Ovary (tissue), 3 donors: ENCODE results near the gene ATP7B.

Experiments
- EP300 ChIP-seq: sonication (generic); formaldehyde crosslinking; IDR thresholded peaks from one replicate; pipeline ENCODE4 v1.6.1; 2017; ENCODE audit warnings: antibody characterized with exemption
- TF ChIP-seq, protein P1 (sequence below), 3 donors: fragments of 450-650 bp in 2 of 3; fragments of 200-600 bp in 1 of 3; IDR thresholded peaks; one replicate each; pipeline versions ENCODE4 v1.5.1 to v1.8.0; 2016 to 2022; ENCODE audit warnings: antibody characterized with exemption in 3 of 3, mild to moderate bottlenecking in 1 of 3
- donor health status: DM: no; HTN: no; CAD: no.

DNA sequence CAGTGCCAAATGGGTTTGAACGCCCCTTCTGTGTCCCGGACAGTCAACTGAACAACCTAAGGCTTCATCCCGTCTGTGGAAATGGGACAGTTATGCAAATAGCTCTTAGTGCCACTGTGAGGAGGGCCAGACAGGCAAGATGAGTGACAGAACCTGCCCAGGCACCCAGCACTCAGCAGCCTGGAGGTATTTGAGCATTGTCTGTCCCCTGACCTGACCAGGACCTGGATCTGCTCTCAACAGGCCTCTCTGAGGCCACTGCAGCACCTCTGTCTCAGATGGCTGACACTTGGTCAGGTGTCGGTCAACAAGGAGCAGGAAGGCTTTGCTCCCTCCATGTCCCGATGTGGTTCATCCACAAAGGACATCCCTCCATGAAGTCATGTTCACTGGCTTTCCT lies 81.6 kb downstream of the ATP7B start:
- no peak for TF ChIP-seq EP300
- TF ChIP-seq, protein P1, sequence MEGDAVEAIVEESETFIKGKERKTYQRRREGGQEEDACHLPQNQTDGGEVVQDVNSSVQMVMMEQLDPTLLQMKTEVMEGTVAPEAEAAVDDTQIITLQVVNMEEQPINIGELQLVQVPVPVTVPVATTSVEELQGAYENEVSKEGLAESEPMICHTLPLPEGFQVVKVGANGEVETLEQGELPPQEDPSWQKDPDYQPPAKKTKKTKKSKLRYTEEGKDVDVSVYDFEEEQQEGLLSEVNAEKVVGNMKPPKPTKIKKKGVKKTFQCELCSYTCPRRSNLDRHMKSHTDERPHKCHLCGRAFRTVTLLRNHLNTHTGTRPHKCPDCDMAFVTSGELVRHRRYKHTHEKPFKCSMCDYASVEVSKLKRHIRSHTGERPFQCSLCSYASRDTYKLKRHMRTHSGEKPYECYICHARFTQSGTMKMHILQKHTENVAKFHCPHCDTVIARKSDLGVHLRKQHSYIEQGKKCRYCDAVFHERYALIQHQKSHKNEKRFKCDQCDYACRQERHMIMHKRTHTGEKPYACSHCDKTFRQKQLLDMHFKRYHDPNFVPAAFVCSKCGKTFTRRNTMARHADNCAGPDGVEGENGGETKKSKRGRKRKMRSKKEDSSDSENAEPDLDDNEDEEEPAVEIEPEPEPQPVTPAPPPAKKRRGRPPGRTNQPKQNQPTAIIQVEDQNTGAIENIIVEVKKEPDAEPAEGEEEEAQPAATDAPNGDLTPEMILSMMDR (IDR thresholded peaks at IDR 0.05) = no peak
